IMR-90 (cell line): Measurements from ENCODE around the gene SLC7A4. TPM values are rescaled to one million over a fixed set of nuclear protein-coding genes. Genes with fewer than 3 reads are reported as not detected.

ENCODE experiments used
- ATAC-seq: fragments of 200-7000 bp; cut with Tn5 transposase; 2 replicates; pipeline ENCODE4 v1.9.1; 2020; ENCODE audit warnings: low read depth, mild to moderate bottlenecking, moderate library complexity
- BruUV-seq: library from RNA; stranded (reverse); fragments of 400-500 nt; replicated peaks from 2 replicates; lab custom pipeline; 2021; lab: Mats Ljungman, UMichigan
- CTCF ChIA-PET: fragments of 300-600 bp; formaldehyde crosslinking; extraction: SDS; loops from one replicate; lab custom pipeline; 2021; ENCODE audit warnings: antibody characterized with exemption; lab: Yijun Ruan, JAX
- POLR2A ChIA-PET: fragments of 300-600 bp; sonication (Branson Sonifier 250); formaldehyde crosslinking; loops from one replicate; lab custom pipeline; 2022; ENCODE audit warnings: antibody characterized with exemption; ENCODE audit not compliant: unreplicated experiment; lab: Charles Lee
- DNase-seq: peaks from one replicate; pipeline ENCODE4 v3.0.0; 2013
- H2AFZ ChIP-seq: replicated peaks from 2 replicates; pipeline ENCODE3; 2013; ENCODE audit warnings: low read length, mild to moderate bottlenecking; ENCODE audit not compliant: poor library complexity
- H2AK5ac ChIP-seq: 2 replicates; pipeline ENCODE4 v1.6.1; 2013; ENCODE audit warnings: low read depth, low read length, inconsistent platforms
- H2AK9ac ChIP-seq: replicated peaks from 2 replicates; pipeline ENCODE3; 2013; ENCODE audit warnings: mild to moderate bottlenecking, low read depth, low read length, moderate library complexity; ENCODE audit not compliant: poor library complexity
- H2BK120ac ChIP-seq: 2 replicates; pipeline ENCODE4 v1.6.1; 2013; ENCODE audit warnings: low read depth, low read length, inconsistent platforms
- H2BK15ac ChIP-seq: 3 replicates; pipeline ENCODE4 v1.6.1; 2013; ENCODE audit warnings: low read depth, low read length, inconsistent platforms
- H2BK20ac ChIP-seq: 2 replicates; pipeline ENCODE4 v1.6.1; 2013; ENCODE audit warnings: low read depth, mild to moderate bottlenecking, inconsistent platforms, low read length, moderate library complexity
- H2BK5ac ChIP-seq: 2 replicates; pipeline ENCODE4 v1.6.1; 2013; ENCODE audit warnings: mild to moderate bottlenecking, low read depth, low read length, inconsistent platforms; ENCODE audit not compliant: poor library complexity, severe bottlenecking
- H3K14ac ChIP-seq: replicated peaks from 2 replicates; pipeline ENCODE4 v1.6.1; 2013; ENCODE audit warnings: low read depth, low read length, inconsistent platforms
- H3K18ac ChIP-seq: 2 replicates; pipeline ENCODE4 v1.6.1; 2013; ENCODE audit warnings: low read depth, low read length, control low read depth
- H3K23ac ChIP-seq: 2 replicates; pipeline ENCODE4 v1.6.1; 2013; ENCODE audit warnings: low read depth, low read length, inconsistent platforms
- H3K27ac ChIP-seq: 2 replicates; pipeline ENCODE4 v1.5.1; 2013; ENCODE audit warnings: mild to moderate bottlenecking, control low read depth, low read length; ENCODE audit not compliant: insufficient read depth
- H3K27me3 ChIP-seq: 2 replicates; pipeline ENCODE4 v1.6.1; 2013; ENCODE audit warnings: low read length; ENCODE audit not compliant: control insufficient read depth, insufficient read depth
- H3K36me3 ChIP-seq: 2 replicates; pipeline ENCODE4 v1.6.1; 2013; ENCODE audit warnings: low read length, mixed read lengths; ENCODE audit not compliant: control insufficient read depth, insufficient read depth
- H3K4ac ChIP-seq: 2 replicates; pipeline ENCODE4 v1.6.1; 2013; ENCODE audit warnings: low read depth, low read length, inconsistent platforms
- H3K4me1 ChIP-seq: 2 replicates; pipeline ENCODE4 v1.6.1; 2013; ENCODE audit warnings: low read length, mixed read lengths; ENCODE audit not compliant: control insufficient read depth, insufficient read depth
- H3K4me2 ChIP-seq: 2 replicates; pipeline ENCODE4 v1.6.1; 2013; ENCODE audit warnings: low read depth, mild to moderate bottlenecking, control low read depth, low read length, moderate library complexity
- H3K4me3 ChIP-seq: 2 replicates; pipeline ENCODE4 v1.5.1; 2013; ENCODE audit warnings: low read depth, mild to moderate bottlenecking, control low read depth, low read length, moderate library complexity; ENCODE audit not compliant: insufficient read depth
- H3K56ac ChIP-seq: 2 replicates; pipeline ENCODE4 v1.6.1; 2013; ENCODE audit warnings: low read length, inconsistent platforms; ENCODE audit not compliant: insufficient read depth; ENCODE audit errors: extremely low read depth
- H3K79me1 ChIP-seq, 2 experiments: 2 replicates each; pipeline ENCODE4 v1.6.1; 2013; ENCODE audit warnings: low read length in 2 of 2, inconsistent platforms in 1 of 2, low read depth in 1 of 2
- H3K9ac ChIP-seq: 2 replicates; pipeline ENCODE4 v1.6.1; 2013; ENCODE audit warnings: low read depth, low read length, control low read depth
- H3K9me1 ChIP-seq: 2 replicates; pipeline ENCODE4 v1.6.1; 2013; ENCODE audit warnings: low read length, inconsistent platforms; ENCODE audit not compliant: insufficient read depth
- H3K9me3 ChIP-seq: 2 replicates; pipeline ENCODE4 v1.6.1; 2013; ENCODE audit warnings: low read length; ENCODE audit not compliant: control insufficient read depth, insufficient read depth
- H4K20me1 ChIP-seq: 2 replicates; pipeline ENCODE4 v1.6.1; 2013; ENCODE audit warnings: low read length, inconsistent platforms; ENCODE audit not compliant: insufficient read depth
- H4K5ac ChIP-seq: 2 replicates; pipeline ENCODE4 v1.6.1; 2013; ENCODE audit warnings: mild to moderate bottlenecking, low read depth, low read length, control low read depth
- H4K8ac ChIP-seq, 2 experiments: 2 replicates each; pipeline ENCODE4 v1.6.1; 2013; ENCODE audit warnings: low read depth in 2 of 2, low read length in 2 of 2, control low read depth in 1 of 2, inconsistent platforms in 1 of 2
- H4K91ac ChIP-seq: 2 replicates; pipeline ENCODE4 v1.6.1; 2013; ENCODE audit warnings: low read depth, low read length, inconsistent platforms; ENCODE audit not compliant: insufficient read depth
- CEBPB ChIP-seq: IDR thresholded peaks from 2 replicates; pipeline ENCODE4 v1.6.1; 2012; ENCODE audit warnings: low read depth, low read length, improper control_type of control experiment
- CHD1 ChIP-seq: IDR thresholded peaks from 2 replicates; pipeline ENCODE4 v1.6.1; 2012; ENCODE audit warnings: low read depth, low read length, improper control_type of control experiment
- FOS ChIP-seq: fragments of 150-350 bp; IDR thresholded peaks from 2 replicates; pipeline ENCODE4 v1.6.1; 2016; ENCODE audit warnings: low read depth, low read length
- MXI1 ChIP-seq: IDR thresholded peaks from 2 replicates; pipeline ENCODE4 v1.6.1; 2012; ENCODE audit warnings: low read depth, mild to moderate bottlenecking, low read length, moderate library complexity, borderline replicate concordance
- WGBS, 2 experiments: methylation state at CpG; one replicate each; pipeline versions ENCODE4 v1.1.5 to v1.1.7; 2013; ENCODE audit warnings: missing lambda C conversion rate in 2 of 2; ENCODE audit not compliant: insufficient read length in 1 of 2; ENCODE audit errors: extremely low coverage in 2 of 2; 5-methylcytosine and 5-hydroxymethylcytosine counted together
- dilution Hi-C: fragments of 300-500 bp; cut with HindIII; formaldehyde crosslinking; loops from one replicate; pipeline ENCODE4 v1.14.3; 2018; ENCODE audit warnings: low sequenced_read_pairs; ENCODE audit not compliant: unreplicated experiment
- in situ Hi-C: fragments of 300-500 bp; cut with MboI; formaldehyde crosslinking; loops from 3 replicates; pipeline ENCODE4 v1.14.3; 2019; ENCODE audit warnings: low sequenced_read_pairs, inconsistent platforms, mixed read lengths
- intact Hi-C: fragments of 100-400 bp; cut with micrococcal nuclease; formaldehyde crosslinking; loops from 2 replicates; pipeline ENCODE4 v1.10.0; 2022
- polyA plus RNA-seq, 3 experiments: library from polyadenylated mRNA; depleted of rRNA; stranded (reverse); fragments of >200 nt; gene quantifications; 2 replicates each; pipeline ENCODE4 v1.2.3, GENCODE V29; 2012; ENCODE audit warnings: low replicate concordance in 1 of 3
- total RNA-seq: library from RNA; depleted of rRNA; stranded (reverse); fragments of >200 nt; gene quantifications from 2 replicates; pipeline ENCODE4 v1.2.3, GENCODE V29; 2012

SLC7A4 gene
- total and polyA plus RNA-seq, 2 of the 4 experiments (the other 2 are of a cell fraction): 0.03 TPM; not detected in 1

- 9% methylated on average over 7 of the region's 15 CpGs; no CpG with 5 or more reads in 1 of the 2 experiments for WGBS, 2 experiments
- H3K27ac ChIP-seq: peak overlapping the region; percentile 56
- TF ChIP-seq CEBPB (no peak), FOS (0 out of 2 replicates have a peak, but pooled peaks have one; percentile 4), CHD1 (no peak), MXI1 (no peak)
- ChIA-PET POLR2A (no interaction called here), CTCF (interaction anchor here (1.4 kb wide), 1 partner anchor 24 kb away, joined by 3 read pairs; no protein-coding TSS in a partner anchor)
- DNase-seq: peak; percentile 65
- peak overlapping the region; percentile 94 for H2AFZ ChIP-seq
- H4K8ac ChIP-seq: peak overlapping the region in 1 of 2 experiments; percentile 84; a peak in 2 of 4 replicates
- H4K20me1 ChIP-seq: no peaks in the 10 kb centered on the region
- peak overlapping the region; percentile 66; the same call in 1 of the 2 replicates for H3K18ac ChIP-seq
- peaks cover 15% of the 10 kb centered on the region for H3K4me1 ChIP-seq
- no peak overlapping the region; the same call in 1 of the 2 replicates for H4K91ac ChIP-seq
- H3K36me3 ChIP-seq: no peaks in the 10 kb centered on the region
- ATAC-seq: peak; percentile 36
- no peak overlapping the region for H2BK20ac ChIP-seq
- no peak overlapping the region for H2AK5ac ChIP-seq
- peak overlapping the region; percentile 7 for H3K4me3 ChIP-seq
- no peak overlapping the region for H3K4ac ChIP-seq
- H3K9ac ChIP-seq: peak overlapping the region; percentile 27; the same call in 1 of the 2 replicates
- peaks cover 6% of the 10 kb centered on the region; the same call in 1 of the 2 replicates for H3K9me1 ChIP-seq
- intact Hi-C loops (loop anchor here (1.0 to 2.0 kb wide), 2 partner anchors 30 to 43 kb away; partner anchors contain the start of genes P2RX6 and THAP7), in situ Hi-C loops (no loop called here), dilution Hi-C loops (no loop called here)
- no peak overlapping the region for H4K5ac ChIP-seq
- no TSS peak for BruUV-seq
- H2BK15ac ChIP-seq: no peak overlapping the region
- peak overlapping the region; percentile 7; the same call in 1 of the 2 replicates for H2BK120ac ChIP-seq
- peak overlapping the region; percentile 22; the same call in 1 of the 2 replicates for H3K56ac ChIP-seq
- H3K27me3 ChIP-seq: no peaks in the 10 kb centered on the region
- H3K14ac ChIP-seq: peak overlapping the region; percentile 10; the same call in 1 of the 2 replicates
- H3K23ac ChIP-seq: 0 out of 2 replicates have a peak overlapping the region, but pooled peaks have one; percentile 36
- no peaks in the 10 kb centered on the region for H3K9me3 ChIP-seq
- H2BK5ac ChIP-seq: peak overlapping the region; percentile 62
- no peaks in the 10 kb centered on the region for H3K79me1 ChIP-seq
- peak overlapping the region; percentile 84 for H3K4me2 ChIP-seq
- H2AK9ac ChIP-seq: peak overlapping the region; percentile 88
These were observed 12.7 kb upstream of the SLC7A4 start for GRCh38 chr22:21044931-21045584.
